Measurements from ENCODE around the gene PPM1D. TPM values are rescaled to one million over a fixed set of nuclear protein-coding genes. Genes with fewer than 3 reads are reported as not detected.

Gene PPM1D
- total RNA-seq, 1 donor: 15.6 TPM

GRCh38 chr17:60577147-60577915 is 22.7 kb upstream of the PPM1D start:
- H3K4me3 ChIP-seq (ENCODE audit: insufficient read depth, low read length): peak overlapping the region; percentile 73
- H4K20me1 ChIP-seq (ENCODE audit: insufficient read depth, low read length): no peaks in the 10 kb centered on the region
- no peaks in the 10 kb centered on the region for H3K79me2 ChIP-seq (ENCODE audit: insufficient read depth, low read length)
- peak overlapping the region; percentile 51 for H3K27ac ChIP-seq (ENCODE audit: low read depth, low read length)
- H3K36me3 ChIP-seq (ENCODE audit: insufficient read depth, low read length): no peaks in the 10 kb centered on the region
- peak overlapping the region; percentile 90 for H2AFZ ChIP-seq (ENCODE audit: low read length)
- H3K27me3 ChIP-seq (ENCODE audit: insufficient read depth, low read length): no peaks in the 10 kb centered on the region
- peak overlapping the region; percentile 89 for H3K4me2 ChIP-seq (ENCODE audit: insufficient read depth, low read length)
- H3K4me1 ChIP-seq (ENCODE audit: insufficient read depth, low read length): peaks cover 17% of the 10 kb centered on the region
- no peaks in the 10 kb centered on the region for H3K9me3 ChIP-seq (ENCODE audit: low read depth, low read length)
- peak; percentile 92 for DNase-seq (ENCODE audit: insufficient read length, low spot score, missing footprints)
- TF ChIP-seq CTCF (IDR thresholded peaks at IDR 0.05; ENCODE audit: extremely low read depth, low read depth, low read length): peak; percentile 22

GRCh38 chr17:60579090-60579489 is 20.9 kb upstream of the PPM1D start:
- Histone ChIP-seq H3K9me3 (ENCODE audit: low read depth, low read length) (no peaks in the 10 kb centered on the region), H3K4me2 (ENCODE audit: insufficient read depth, low read length) (no peak overlapping the region), H4K20me1 (ENCODE audit: insufficient read depth, low read length) (no peaks in the 10 kb centered on the region), H3K4me1 (ENCODE audit: insufficient read depth, low read length) (peaks cover 11% of the 10 kb centered on the region), H3K79me2 (ENCODE audit: insufficient read depth, low read length) (no peaks in the 10 kb centered on the region), H3K27ac (ENCODE audit: low read depth, low read length) (no peak overlapping the region), H3K4me3 (ENCODE audit: insufficient read depth, low read length) (no peak overlapping the region), H2AFZ (ENCODE audit: low read length) (no peak overlapping the region), H3K36me3 (ENCODE audit: insufficient read depth, low read length) (no peaks in the 10 kb centered on the region), H3K27me3 (ENCODE audit: insufficient read depth, low read length) (no peaks in the 10 kb centered on the region)
- DNase-seq (ENCODE audit: insufficient read length, low spot score, missing footprints): no peak
- TF ChIP-seq CTCF (IDR thresholded peaks at IDR 0.05; ENCODE audit: extremely low read depth, low read depth, low read length): no peak

GRCh38 chr17:60579551-60579950 is 20.4 kb upstream of the PPM1D start:
- Histone ChIP-seq H3K9me3 (ENCODE audit: low read depth, low read length) (no peaks in the 10 kb centered on the region), H4K20me1 (ENCODE audit: insufficient read depth, low read length) (no peaks in the 10 kb centered on the region), H3K27ac (ENCODE audit: low read depth, low read length) (no peak overlapping the region), H3K4me2 (ENCODE audit: insufficient read depth, low read length) (no peak overlapping the region), H3K36me3 (ENCODE audit: insufficient read depth, low read length) (no peaks in the 10 kb centered on the region), H3K4me1 (ENCODE audit: insufficient read depth, low read length) (peaks cover 11% of the 10 kb centered on the region), H2AFZ (ENCODE audit: low read length) (no peak overlapping the region), H3K79me2 (ENCODE audit: insufficient read depth, low read length) (no peaks in the 10 kb centered on the region), H3K27me3 (ENCODE audit: insufficient read depth, low read length) (no peaks in the 10 kb centered on the region), H3K4me3 (ENCODE audit: insufficient read depth, low read length) (no peak overlapping the region)
- DNase-seq (ENCODE audit: insufficient read length, low spot score, missing footprints): no peak
- no peak for TF ChIP-seq CTCF (IDR thresholded peaks at IDR 0.05; ENCODE audit: extremely low read depth, low read depth, low read length)

GRCh38 chr17:60583008-60583407 is 17.0 kb upstream of the PPM1D start:
- TF ChIP-seq CTCF (IDR thresholded peaks at IDR 0.05; ENCODE audit: extremely low read depth, low read depth, low read length): no peak
- H2AFZ ChIP-seq (ENCODE audit: low read length): no peak overlapping the region

More at GRCh38 chr17:60583008-60583407, 17.0 kb upstream of the PPM1D start:
- H3K4me2 ChIP-seq (ENCODE audit: insufficient read depth, low read length): no peak overlapping the region
- no peak overlapping the region for H3K4me3 ChIP-seq (ENCODE audit: insufficient read depth, low read length)
- no peaks in the 10 kb centered on the region for H3K9me3 ChIP-seq (ENCODE audit: low read depth, low read length)
- no peak for DNase-seq (ENCODE audit: insufficient read length, low spot score, missing footprints)
- no peaks in the 10 kb centered on the region for H3K79me2 ChIP-seq (ENCODE audit: insufficient read depth, low read length)
- no peaks in the 10 kb centered on the region for H3K36me3 ChIP-seq (ENCODE audit: insufficient read depth, low read length)
- H3K4me1 ChIP-seq (ENCODE audit: insufficient read depth, low read length): no peaks in the 10 kb centered on the region
- no peak overlapping the region for H3K27ac ChIP-seq (ENCODE audit: low read depth, low read length)
- H4K20me1 ChIP-seq (ENCODE audit: insufficient read depth, low read length): no peaks in the 10 kb centered on the region
- peaks cover 2% of the 10 kb centered on the region for H3K27me3 ChIP-seq (ENCODE audit: insufficient read depth, low read length)

All from osteoblast (primary cell).